Activated naive CD4-positive, alpha-beta T cell treated with anti-CD3 and anti-CD28 coated beads, Interleukin-2, amount 10 ng/mL, durations not matched to agents 7 days and 5 days (primary cell): ENCODE data around the gene ASCL5.

ENCODE experiments used
- CTCF ChIA-PET: fragments of 350-600 bp; sonication (Branson Sonifier 250); formaldehyde crosslinking; loops from one replicate; lab custom pipeline; 2021; ENCODE audit warnings: antibody characterized with exemption; lab: Charles Lee
- DNase-seq: peaks from one replicate; pipeline ENCODE4 v3.0.0-alpha.2; 2020
- H3K27ac Mint-ChIP-seq: one replicate; pipeline ENCODE4 v1.8.0; 2021; ENCODE audit warnings: mild to moderate bottlenecking, moderate library complexity, mixed read lengths
- H3K27me3 Mint-ChIP-seq: one replicate; pipeline ENCODE4 v1.8.0; 2021; ENCODE audit warnings: mild to moderate bottlenecking, mixed read lengths
- H3K36me3 Mint-ChIP-seq: one replicate; pipeline ENCODE4 v1.8.0; 2021; ENCODE audit warnings: mixed read lengths
- H3K4me1 Mint-ChIP-seq: one replicate; pipeline ENCODE4 v1.8.0; 2021; ENCODE audit warnings: mixed read lengths
- H3K4me3 Mint-ChIP-seq: one replicate; pipeline ENCODE4 v1.8.0; 2021; ENCODE audit warnings: mild to moderate bottlenecking, moderate library complexity, mixed read lengths
- H3K9me3 Mint-ChIP-seq: one replicate; pipeline ENCODE4 v1.8.0; 2021; ENCODE audit warnings: mixed read lengths

The ASCL5 gene

GRCh38 chr1:201103666-201104065 lies 23.3 kb downstream of the ASCL5 start:
- H3K4me1 Mint-ChIP-seq: no peaks in the 10 kb centered on the region
- H3K36me3 Mint-ChIP-seq: no peaks in the 10 kb centered on the region
- CTCF ChIA-PET: no interaction called here
- peaks cover 4% of the 10 kb centered on the region for H3K27me3 Mint-ChIP-seq
- H3K27ac Mint-ChIP-seq: no peak overlapping the region
- no peaks in the 10 kb centered on the region for H3K9me3 Mint-ChIP-seq
- DNase-seq: no peak
- H3K4me3 Mint-ChIP-seq: no peak overlapping the region

- CTCF ChIA-PET: no interaction called here
- Mint-ChIP-seq H3K27ac (no peak overlapping the region), H3K36me3 (no peaks in the 10 kb centered on the region), H3K4me3 (no peak overlapping the region), H3K9me3 (no peaks in the 10 kb centered on the region), H3K27me3 (peaks cover 7% of the 10 kb centered on the region), H3K4me1 (no peaks in the 10 kb centered on the region)
- DNase-seq: no peak
These were observed 26.6 kb downstream of the ASCL5 start for GRCh38 chr1:201100169-201100930.

DNA sequence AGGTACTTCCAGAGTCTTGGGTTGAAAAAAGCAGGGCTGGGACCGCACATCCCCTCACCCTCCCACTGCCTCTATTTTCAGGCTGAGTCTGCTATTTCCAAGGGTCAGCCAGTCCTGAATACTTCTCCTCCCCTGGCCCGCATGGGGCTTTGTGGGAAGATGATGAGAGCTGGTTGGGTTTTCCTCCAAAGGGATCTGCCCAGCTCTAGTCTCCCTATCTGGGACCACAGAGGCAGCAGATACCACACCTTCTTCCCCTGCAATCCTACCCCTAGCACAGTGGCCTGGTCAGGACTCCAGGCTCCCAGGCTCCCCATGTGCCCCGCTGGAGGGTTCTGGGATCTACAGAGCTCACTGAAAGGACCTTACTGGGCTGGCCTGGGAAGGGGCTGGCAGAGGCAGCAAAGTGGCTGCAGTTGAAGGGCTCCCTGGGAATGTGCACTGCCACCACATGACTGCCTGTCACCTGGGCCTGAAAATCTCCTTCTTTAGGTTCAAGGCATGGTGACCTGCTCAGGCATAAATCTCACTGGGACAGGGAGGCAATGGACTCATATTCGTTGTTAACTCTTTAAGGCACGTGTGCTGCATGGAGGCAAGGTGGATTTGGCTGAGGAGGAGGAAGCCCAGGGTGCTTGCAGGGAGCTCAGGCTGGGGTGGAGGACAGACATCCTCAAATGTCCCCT lies 27.8 kb downstream of the ASCL5 start:
- H3K4me3 Mint-ChIP-seq: no peak overlapping the region
- H3K36me3 Mint-ChIP-seq: no peaks in the 10 kb centered on the region
- H3K27me3 Mint-ChIP-seq: peaks cover 7% of the 10 kb centered on the region
- H3K4me1 Mint-ChIP-seq: no peaks in the 10 kb centered on the region
- no peak for DNase-seq
- CTCF ChIA-PET: interaction anchor here (1.1 to 1.5 kb wide), 2 partner anchors 119 to 124 kb away, joined by 3 to 5 read pairs; no protein-coding TSS in a partner anchor
- no peaks in the 10 kb centered on the region for H3K9me3 Mint-ChIP-seq
- H3K27ac Mint-ChIP-seq: no peak overlapping the region

DNA sequence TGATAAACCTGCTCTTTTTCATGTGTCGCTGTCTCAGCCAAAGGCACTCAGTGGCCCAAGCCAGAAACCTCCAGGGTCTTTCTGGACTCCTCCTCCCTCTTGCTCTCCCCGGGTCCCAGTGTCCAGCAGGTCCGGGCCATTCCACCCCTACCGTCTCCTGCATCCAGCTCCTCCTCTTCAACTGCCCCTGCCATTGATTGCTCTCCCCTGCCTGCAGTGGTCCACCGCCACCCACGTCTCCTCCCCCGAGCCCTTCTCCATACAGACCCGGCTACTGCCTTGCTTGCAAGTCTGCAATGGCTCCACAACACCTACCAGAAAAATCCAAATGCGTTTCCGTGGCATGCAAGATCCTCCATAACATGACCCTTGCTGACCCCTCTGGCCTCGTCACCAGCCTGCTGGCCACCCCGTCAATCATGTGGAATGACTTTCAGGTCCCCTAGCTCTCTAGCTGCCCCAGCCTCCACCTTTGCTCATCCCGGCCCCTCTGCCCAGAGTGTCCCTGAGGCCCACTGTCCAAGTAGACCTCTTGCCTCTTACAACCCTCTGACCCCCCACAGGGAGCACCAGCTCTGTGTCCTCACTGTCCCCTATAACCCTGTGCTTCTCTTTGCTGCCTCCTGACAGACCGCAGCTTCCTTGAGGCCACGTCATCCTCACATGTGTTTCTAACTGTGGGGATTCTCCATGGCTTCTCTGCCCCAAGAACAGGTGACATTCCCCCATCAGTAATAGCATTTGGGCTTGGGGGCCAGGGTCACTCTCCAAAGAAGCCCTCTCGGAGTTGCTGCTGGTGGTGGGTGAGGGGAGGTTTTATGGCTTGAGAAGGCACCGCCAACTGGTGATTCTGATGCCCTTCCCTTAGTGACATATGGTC lies 29.8 kb downstream of the ASCL5 start:
- CTCF ChIA-PET: interaction anchor here (1.0 kb wide), 1 partner anchor 55 kb away, joined by 3 read pairs; no protein-coding TSS in a partner anchor

DNA sequence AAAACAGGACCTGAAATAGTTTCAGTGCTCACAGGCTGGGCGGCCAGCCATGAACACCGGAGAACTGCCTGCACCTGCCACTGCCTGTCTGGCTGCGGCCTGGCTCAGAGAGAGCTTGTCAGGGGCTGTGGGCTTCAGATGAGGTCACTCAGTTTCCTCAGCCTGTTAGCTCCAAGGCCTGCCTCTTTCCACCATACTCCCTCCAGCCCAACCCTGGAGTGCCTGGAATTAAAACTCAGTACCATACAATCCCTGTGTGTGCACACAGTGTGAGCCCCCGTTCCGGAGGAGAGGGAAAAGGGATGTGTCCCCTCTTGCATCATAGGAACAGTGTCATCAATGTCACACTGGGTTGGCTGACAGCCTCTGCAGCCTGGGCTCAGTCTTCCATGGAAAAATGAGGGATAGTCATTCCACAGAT lies 30.9 kb downstream of the ASCL5 start:
- Mint-ChIP-seq H3K27ac (no peak overlapping the region), H3K4me1 (no peaks in the 10 kb centered on the region), H3K36me3 (no peaks in the 10 kb centered on the region), H3K4me3 (no peak overlapping the region), H3K27me3 (peaks cover 22% of the 10 kb centered on the region), H3K9me3 (no peaks in the 10 kb centered on the region)
- CTCF ChIA-PET: no interaction called here
- no peak for DNase-seq

More for the DNA sequence above, 29.8 kb downstream of the ASCL5 start:
- Mint-ChIP-seq H3K4me3 (no peak overlapping the region), H3K9me3 (no peaks in the 10 kb centered on the region), H3K4me1 (no peaks in the 10 kb centered on the region), H3K27ac (no peak overlapping the region), H3K36me3 (no peaks in the 10 kb centered on the region), H3K27me3 (peaks cover 12% of the 10 kb centered on the region)
- DNase-seq: no peak

- Mint-ChIP-seq H3K4me3 (no peak overlapping the region), H3K4me1 (no peaks in the 10 kb centered on the region), H3K27me3 (peaks cover 22% of the 10 kb centered on the region), H3K27ac (no peak overlapping the region), H3K9me3 (no peaks in the 10 kb centered on the region), H3K36me3 (no peaks in the 10 kb centered on the region)
- no peak for DNase-seq
- CTCF ChIA-PET: no interaction called here
These were observed 31.4 kb downstream of the ASCL5 start for GRCh38 chr1:201095581-201095980.

DNA sequence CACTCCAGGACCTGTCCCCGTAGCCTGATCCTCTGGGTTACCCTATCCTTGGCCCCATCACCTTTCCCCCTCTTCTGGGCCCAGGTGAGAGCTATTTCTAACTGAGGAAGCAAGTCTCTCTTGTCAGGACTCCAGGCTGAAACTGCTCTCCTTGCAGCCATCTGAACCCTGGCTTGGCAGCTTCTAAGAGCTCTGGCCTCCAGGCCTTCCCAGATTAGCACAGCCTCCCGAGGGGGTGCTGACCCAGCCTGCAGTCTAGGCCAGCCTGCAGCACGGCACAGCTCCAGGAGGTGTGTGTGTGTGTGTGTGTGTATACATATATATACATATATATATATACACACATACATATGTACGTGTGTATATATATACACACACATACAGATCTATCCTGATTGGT lies 32.2 kb downstream of the ASCL5 start:
- H3K4me3 Mint-ChIP-seq: no peak overlapping the region
- no peak for DNase-seq
- H3K9me3 Mint-ChIP-seq: no peaks in the 10 kb centered on the region
- H3K4me1 Mint-ChIP-seq: no peaks in the 10 kb centered on the region
- H3K27me3 Mint-ChIP-seq: peaks cover 26% of the 10 kb centered on the region
- H3K36me3 Mint-ChIP-seq: no peaks in the 10 kb centered on the region
- CTCF ChIA-PET: no interaction called here
- H3K27ac Mint-ChIP-seq: no peak overlapping the region

GRCh38 chr1:201093962-201094361 lies 33.0 kb downstream of the ASCL5 start:
- Mint-ChIP-seq H3K36me3 (no peaks in the 10 kb centered on the region), H3K4me3 (no peak overlapping the region), H3K27me3 (peaks cover 34% of the 10 kb centered on the region), H3K4me1 (no peaks in the 10 kb centered on the region), H3K9me3 (no peaks in the 10 kb centered on the region), H3K27ac (no peak overlapping the region)
- no peak for DNase-seq
- CTCF ChIA-PET: no interaction called here

- DNase-seq: no peak
- Mint-ChIP-seq H3K4me1 (no peaks in the 10 kb centered on the region), H3K4me3 (no peak overlapping the region), H3K27me3 (peaks cover 34% of the 10 kb centered on the region), H3K27ac (no peak overlapping the region), H3K9me3 (no peaks in the 10 kb centered on the region), H3K36me3 (no peaks in the 10 kb centered on the region)
- CTCF ChIA-PET: no interaction called here
These were observed 33.4 kb downstream of the ASCL5 start for GRCh38 chr1:201093561-201093960.

GRCh38 chr1:201092738-201093137 lies 34.2 kb downstream of the ASCL5 start:
- DNase-seq: no peak
- no peaks in the 10 kb centered on the region for H3K4me1 Mint-ChIP-seq
- peaks cover 38% of the 10 kb centered on the region for H3K27me3 Mint-ChIP-seq
- H3K36me3 Mint-ChIP-seq: no peaks in the 10 kb centered on the region
- no peak overlapping the region for H3K27ac Mint-ChIP-seq
- CTCF ChIA-PET: no interaction called here
- no peak overlapping the region for H3K4me3 Mint-ChIP-seq
- no peaks in the 10 kb centered on the region for H3K9me3 Mint-ChIP-seq

- Mint-ChIP-seq H3K36me3 (no peaks in the 10 kb centered on the region), H3K27me3 (peaks cover 38% of the 10 kb centered on the region), H3K4me3 (no peak overlapping the region), H3K4me1 (no peaks in the 10 kb centered on the region), H3K9me3 (no peaks in the 10 kb centered on the region), H3K27ac (no peak overlapping the region)
- CTCF ChIA-PET: no interaction called here
- DNase-seq: no peak
These were observed 35.7 kb downstream of the ASCL5 start for GRCh38 chr1:201091256-201091655.

DNA sequence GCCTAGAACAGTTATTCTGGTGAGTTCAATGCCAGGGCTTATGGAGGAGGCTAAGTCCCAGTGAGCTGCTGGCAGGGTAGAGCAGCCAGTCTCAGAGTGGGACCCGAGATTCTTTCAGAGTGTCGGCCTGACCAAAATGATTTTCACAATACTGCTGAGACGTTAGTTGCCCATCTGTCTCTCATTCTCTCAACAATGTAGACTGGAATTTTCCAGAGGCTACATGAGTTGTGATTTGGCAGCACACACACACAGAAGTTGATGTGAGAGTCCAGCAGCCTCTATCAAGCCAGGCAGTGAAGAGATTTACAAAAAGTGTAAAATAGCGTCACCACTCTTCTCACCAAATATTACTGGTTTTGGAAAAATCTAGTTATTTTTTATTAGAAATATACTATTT lies 36.4 kb downstream of the ASCL5 start:
- Mint-ChIP-seq H3K36me3 (no peaks in the 10 kb centered on the region), H3K4me1 (no peaks in the 10 kb centered on the region), H3K27me3 (peaks cover 44% of the 10 kb centered on the region), H3K9me3 (no peaks in the 10 kb centered on the region), H3K27ac (no peak overlapping the region), H3K4me3 (no peak overlapping the region)
- CTCF ChIA-PET: no interaction called here
- no peak for DNase-seq

GRCh38 chr1:201089596-201089995 lies 37.4 kb downstream of the ASCL5 start:
- Mint-ChIP-seq H3K4me1 (no peaks in the 10 kb centered on the region), H3K36me3 (no peaks in the 10 kb centered on the region), H3K27me3 (peaks cover 54% of the 10 kb centered on the region), H3K27ac (no peak overlapping the region), H3K9me3 (no peaks in the 10 kb centered on the region), H3K4me3 (no peak overlapping the region)
- CTCF ChIA-PET: no interaction called here
- no peak for DNase-seq

DNA sequence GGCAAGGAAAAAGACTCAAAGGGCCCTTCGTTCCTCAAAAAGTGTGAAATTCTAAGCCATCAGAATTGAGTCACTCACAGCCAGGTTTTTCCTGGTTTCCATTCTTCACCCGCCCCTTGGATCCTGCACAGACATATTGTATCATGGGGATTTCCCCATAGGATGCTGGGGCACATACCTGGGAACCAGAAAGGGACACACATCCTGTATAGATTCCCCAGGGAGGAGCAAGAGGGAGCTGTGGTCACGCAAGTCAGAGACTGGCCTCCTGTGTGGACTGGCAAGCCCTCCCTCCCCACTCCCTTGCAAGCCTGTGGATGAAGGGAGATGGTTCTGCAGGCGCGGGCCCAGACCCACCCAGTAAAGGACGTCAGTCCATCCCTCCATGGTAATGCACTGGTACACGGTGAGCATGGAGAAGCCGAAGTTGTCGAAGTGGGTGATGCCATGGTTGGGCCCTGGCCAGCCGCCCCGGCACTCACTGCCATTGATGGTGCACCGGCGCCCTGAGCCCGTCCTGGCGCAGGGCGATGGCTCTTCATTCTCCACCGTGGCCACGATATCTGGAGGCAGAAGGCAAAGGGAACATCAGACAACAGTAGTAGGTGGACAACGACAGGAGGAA lies 38.0 kb downstream of the ASCL5 start:
- H3K4me1 Mint-ChIP-seq: no peaks in the 10 kb centered on the region
- DNase-seq: no peak
- CTCF ChIA-PET: no interaction called here
- peaks cover 59% of the 10 kb centered on the region for H3K27me3 Mint-ChIP-seq
- no peaks in the 10 kb centered on the region for H3K9me3 Mint-ChIP-seq
- no peak overlapping the region for H3K4me3 Mint-ChIP-seq
- H3K36me3 Mint-ChIP-seq: no peaks in the 10 kb centered on the region
- H3K27ac Mint-ChIP-seq: no peak overlapping the region
